HL-60 (cell line): ENCODE results near the gene FARP1.

Experiments used
- CTCF ChIP-seq: IDR thresholded peaks from one replicate; pipeline ENCODE4 v1.5.1; 2011; ENCODE audit warnings: low read length, control low read depth, inconsistent platforms; ENCODE audit not compliant: insufficient read depth
- POLR2AphosphoS5 ChIP-seq: IDR thresholded peaks from 2 replicates; pipeline ENCODE4 v1.6.1; 2012; ENCODE audit warnings: low read depth

DNA sequence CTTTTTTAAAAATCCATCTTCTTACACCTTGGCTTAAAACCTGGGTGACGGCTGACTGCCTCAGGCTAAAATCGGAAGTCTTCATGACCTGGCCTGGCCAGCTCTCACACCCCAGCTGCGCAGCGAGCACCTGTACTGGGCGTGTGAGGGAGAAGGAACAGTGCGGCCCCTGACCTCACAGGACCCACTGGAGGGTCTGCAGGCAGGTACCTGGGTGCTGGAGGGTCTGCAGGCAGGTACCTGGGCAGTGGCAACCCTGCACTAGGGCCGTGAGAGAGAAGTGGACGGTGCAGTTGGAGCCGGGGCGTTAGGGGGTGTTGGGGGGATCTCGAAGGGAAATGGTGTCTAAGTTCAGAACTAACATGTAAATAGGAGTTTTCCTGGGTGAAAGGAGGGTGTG lies 289.7 kb downstream of the FARP1 start:
- no peak for TF ChIP-seq CTCF
- no peak for TF ChIP-seq POLR2AphosphoS5
